WTC11 (cell line): ENCODE measurements around the gene FRS3.

Experiments
- ELF4 ChIP-seq: sonication (generic); formaldehyde crosslinking; IDR thresholded peaks from 2 replicates; pipeline ENCODE4 v1.8.1; 2022; ENCODE audit warnings: low read depth, mild to moderate bottlenecking, moderate library complexity, missing genetic modification reagents
- NR3C1 ChIP-seq: sonication (generic); formaldehyde crosslinking; conservative IDR thresholded peaks from 2 replicates; pipeline ENCODE4 v1.8.1; 2023; ENCODE audit warnings: low read depth, mild to moderate bottlenecking, missing genetic modification reagents
- ZNF423 ChIP-seq: fragments of 250-450 bp; sonication (Bioruptor Pico); IDR thresholded peaks from 2 replicates; pipeline ENCODE4 v2.1.2; 2022; ENCODE audit warnings: mild to moderate bottlenecking, moderate library complexity
- TF ChIP-seq, protein P1 (sequence below): sonication (generic); formaldehyde crosslinking; conservative IDR thresholded peaks from 2 replicates; pipeline ENCODE4 v1.8.1; 2022; ENCODE audit warnings: mild to moderate bottlenecking, missing genetic modification reagents
- TF ChIP-seq, protein P2 (sequence below): sonication (generic); formaldehyde crosslinking; conservative IDR thresholded peaks from 2 replicates; pipeline ENCODE4 v1.8.1; 2023; ENCODE audit warnings: mild to moderate bottlenecking, low read depth, missing genetic modification reagents, moderate library complexity
- TF ChIP-seq, protein P3 (sequence below): fragments of 250-450 bp; sonication (Bioruptor Pico); IDR thresholded peaks from 2 replicates; pipeline ENCODE4 v1.9.0; 2021; ENCODE audit warnings: mild to moderate bottlenecking, borderline replicate concordance
- TF ChIP-seq, protein P4 (sequence below): sonication (generic); formaldehyde crosslinking; IDR thresholded peaks from 2 replicates; pipeline ENCODE4 v1.8.0; 2022; ENCODE audit warnings: mild to moderate bottlenecking, missing genetic modification reagents
- TF ChIP-seq, protein P5 (sequence below): fragments of 200-600 bp; IDR thresholded peaks from 2 replicates; pipeline ENCODE4 v1.8.0; 2022; ENCODE audit warnings: antibody characterized with exemption

DNA sequence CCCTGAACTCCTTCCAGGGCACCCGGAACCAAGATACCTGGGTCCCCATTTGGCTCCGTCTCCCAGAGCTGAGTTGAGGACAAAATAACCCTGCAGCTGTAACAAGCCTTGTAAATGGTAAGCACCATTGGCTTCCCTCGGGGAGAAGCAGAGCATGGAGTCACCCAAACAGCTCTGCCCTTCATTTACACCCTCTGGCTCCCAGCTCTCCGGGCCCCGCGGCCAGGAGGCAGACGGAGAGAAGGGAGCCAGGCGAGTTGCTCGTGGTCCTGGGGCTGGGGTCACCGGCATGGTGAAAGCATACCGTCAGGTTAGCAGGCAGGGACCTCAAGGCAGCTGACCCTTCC lies 46.4 kb downstream of the FRS3 start:
- TF ChIP-seq, protein P1, sequence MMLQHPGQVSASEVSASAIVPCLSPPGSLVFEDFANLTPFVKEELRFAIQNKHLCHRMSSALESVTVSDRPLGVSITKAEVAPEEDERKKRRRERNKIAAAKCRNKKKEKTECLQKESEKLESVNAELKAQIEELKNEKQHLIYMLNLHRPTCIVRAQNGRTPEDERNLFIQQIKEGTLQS (CRISPR knock-in tag): no peak
- TF ChIP-seq ELF4 (CRISPR knock-in tag) (no peak), ZNF423 (CRISPR knock-in tag) (no peak), NR3C1 (CRISPR knock-in tag) (no peak)
- TF ChIP-seq, protein P2, sequence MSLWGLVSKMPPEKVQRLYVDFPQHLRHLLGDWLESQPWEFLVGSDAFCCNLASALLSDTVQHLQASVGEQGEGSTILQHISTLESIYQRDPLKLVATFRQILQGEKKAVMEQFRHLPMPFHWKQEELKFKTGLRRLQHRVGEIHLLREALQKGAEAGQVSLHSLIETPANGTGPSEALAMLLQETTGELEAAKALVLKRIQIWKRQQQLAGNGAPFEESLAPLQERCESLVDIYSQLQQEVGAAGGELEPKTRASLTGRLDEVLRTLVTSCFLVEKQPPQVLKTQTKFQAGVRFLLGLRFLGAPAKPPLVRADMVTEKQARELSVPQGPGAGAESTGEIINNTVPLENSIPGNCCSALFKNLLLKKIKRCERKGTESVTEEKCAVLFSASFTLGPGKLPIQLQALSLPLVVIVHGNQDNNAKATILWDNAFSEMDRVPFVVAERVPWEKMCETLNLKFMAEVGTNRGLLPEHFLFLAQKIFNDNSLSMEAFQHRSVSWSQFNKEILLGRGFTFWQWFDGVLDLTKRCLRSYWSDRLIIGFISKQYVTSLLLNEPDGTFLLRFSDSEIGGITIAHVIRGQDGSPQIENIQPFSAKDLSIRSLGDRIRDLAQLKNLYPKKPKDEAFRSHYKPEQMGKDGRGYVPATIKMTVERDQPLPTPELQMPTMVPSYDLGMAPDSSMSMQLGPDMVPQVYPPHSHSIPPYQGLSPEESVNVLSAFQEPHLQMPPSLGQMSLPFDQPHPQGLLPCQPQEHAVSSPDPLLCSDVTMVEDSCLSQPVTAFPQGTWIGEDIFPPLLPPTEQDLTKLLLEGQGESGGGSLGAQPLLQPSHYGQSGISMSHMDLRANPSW: no peak
- TF ChIP-seq, protein P3, sequence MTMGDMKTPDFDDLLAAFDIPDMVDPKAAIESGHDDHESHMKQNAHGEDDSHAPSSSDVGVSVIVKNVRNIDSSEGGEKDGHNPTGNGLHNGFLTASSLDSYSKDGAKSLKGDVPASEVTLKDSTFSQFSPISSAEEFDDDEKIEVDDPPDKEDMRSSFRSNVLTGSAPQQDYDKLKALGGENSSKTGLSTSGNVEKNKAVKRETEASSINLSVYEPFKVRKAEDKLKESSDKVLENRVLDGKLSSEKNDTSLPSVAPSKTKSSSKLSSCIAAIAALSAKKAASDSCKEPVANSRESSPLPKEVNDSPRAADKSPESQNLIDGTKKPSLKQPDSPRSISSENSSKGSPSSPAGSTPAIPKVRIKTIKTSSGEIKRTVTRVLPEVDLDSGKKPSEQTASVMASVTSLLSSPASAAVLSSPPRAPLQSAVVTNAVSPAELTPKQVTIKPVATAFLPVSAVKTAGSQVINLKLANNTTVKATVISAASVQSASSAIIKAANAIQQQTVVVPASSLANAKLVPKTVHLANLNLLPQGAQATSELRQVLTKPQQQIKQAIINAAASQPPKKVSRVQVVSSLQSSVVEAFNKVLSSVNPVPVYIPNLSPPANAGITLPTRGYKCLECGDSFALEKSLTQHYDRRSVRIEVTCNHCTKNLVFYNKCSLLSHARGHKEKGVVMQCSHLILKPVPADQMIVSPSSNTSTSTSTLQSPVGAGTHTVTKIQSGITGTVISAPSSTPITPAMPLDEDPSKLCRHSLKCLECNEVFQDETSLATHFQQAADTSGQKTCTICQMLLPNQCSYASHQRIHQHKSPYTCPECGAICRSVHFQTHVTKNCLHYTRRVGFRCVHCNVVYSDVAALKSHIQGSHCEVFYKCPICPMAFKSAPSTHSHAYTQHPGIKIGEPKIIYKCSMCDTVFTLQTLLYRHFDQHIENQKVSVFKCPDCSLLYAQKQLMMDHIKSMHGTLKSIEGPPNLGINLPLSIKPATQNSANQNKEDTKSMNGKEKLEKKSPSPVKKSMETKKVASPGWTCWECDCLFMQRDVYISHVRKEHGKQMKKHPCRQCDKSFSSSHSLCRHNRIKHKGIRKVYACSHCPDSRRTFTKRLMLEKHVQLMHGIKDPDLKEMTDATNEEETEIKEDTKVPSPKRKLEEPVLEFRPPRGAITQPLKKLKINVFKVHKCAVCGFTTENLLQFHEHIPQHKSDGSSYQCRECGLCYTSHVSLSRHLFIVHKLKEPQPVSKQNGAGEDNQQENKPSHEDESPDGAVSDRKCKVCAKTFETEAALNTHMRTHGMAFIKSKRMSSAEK (CRISPR knock-in tag): no peak
- TF ChIP-seq, protein P4, sequence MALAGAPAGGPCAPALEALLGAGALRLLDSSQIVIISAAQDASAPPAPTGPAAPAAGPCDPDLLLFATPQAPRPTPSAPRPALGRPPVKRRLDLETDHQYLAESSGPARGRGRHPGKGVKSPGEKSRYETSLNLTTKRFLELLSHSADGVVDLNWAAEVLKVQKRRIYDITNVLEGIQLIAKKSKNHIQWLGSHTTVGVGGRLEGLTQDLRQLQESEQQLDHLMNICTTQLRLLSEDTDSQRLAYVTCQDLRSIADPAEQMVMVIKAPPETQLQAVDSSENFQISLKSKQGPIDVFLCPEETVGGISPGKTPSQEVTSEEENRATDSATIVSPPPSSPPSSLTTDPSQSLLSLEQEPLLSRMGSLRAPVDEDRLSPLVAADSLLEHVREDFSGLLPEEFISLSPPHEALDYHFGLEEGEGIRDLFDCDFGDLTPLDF (CRISPR knock-in tag): no peak
- TF ChIP-seq, protein P5, sequence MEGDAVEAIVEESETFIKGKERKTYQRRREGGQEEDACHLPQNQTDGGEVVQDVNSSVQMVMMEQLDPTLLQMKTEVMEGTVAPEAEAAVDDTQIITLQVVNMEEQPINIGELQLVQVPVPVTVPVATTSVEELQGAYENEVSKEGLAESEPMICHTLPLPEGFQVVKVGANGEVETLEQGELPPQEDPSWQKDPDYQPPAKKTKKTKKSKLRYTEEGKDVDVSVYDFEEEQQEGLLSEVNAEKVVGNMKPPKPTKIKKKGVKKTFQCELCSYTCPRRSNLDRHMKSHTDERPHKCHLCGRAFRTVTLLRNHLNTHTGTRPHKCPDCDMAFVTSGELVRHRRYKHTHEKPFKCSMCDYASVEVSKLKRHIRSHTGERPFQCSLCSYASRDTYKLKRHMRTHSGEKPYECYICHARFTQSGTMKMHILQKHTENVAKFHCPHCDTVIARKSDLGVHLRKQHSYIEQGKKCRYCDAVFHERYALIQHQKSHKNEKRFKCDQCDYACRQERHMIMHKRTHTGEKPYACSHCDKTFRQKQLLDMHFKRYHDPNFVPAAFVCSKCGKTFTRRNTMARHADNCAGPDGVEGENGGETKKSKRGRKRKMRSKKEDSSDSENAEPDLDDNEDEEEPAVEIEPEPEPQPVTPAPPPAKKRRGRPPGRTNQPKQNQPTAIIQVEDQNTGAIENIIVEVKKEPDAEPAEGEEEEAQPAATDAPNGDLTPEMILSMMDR: no peak
